Mesothelial cell of epicardium (in vitro differentiated cells): ENCODE results near the gene SLC28A1. TPM values are rescaled to one million over a fixed set of nuclear protein-coding genes. Genes with fewer than 3 reads are reported as not detected.
A peak's percentile ranks its signal among the peaks of the same experiment; 100 is the strongest.
"Not testable (repeated sequence)": the region's sequence is repeated elsewhere in the genome, so short reads cannot be mapped to it uniquely, and the experiment has no call there.

Experiments used
- DNase-seq, 2 experiments: peaks; one replicate each; pipeline ENCODE4 v3.0.0; 2021; ENCODE audit warnings: low spot score in 2 of 2; ENCODE audit not compliant: unreplicated experiment in 2 of 2
- H3K27ac Mint-ChIP-seq: 2 replicates; pipeline ENCODE4 v1.8.0; 2021; ENCODE audit warnings: mixed read lengths
- H3K27me3 Mint-ChIP-seq: 2 replicates; pipeline ENCODE4 v1.8.0; 2021; ENCODE audit warnings: low read depth, mixed read lengths
- H3K36me3 Mint-ChIP-seq: 2 replicates; pipeline ENCODE4 v1.8.0; 2021; ENCODE audit warnings: mixed read lengths
- H3K4me1 Mint-ChIP-seq: 2 replicates; pipeline ENCODE4 v1.8.0; 2021; ENCODE audit warnings: mixed read lengths
- H3K4me3 Mint-ChIP-seq: 2 replicates; pipeline ENCODE4 v1.8.0; 2021; ENCODE audit warnings: mild to moderate bottlenecking, moderate library complexity, mixed read lengths
- H3K9me3 Mint-ChIP-seq: 2 replicates; pipeline ENCODE4 v1.8.0; 2021; ENCODE audit warnings: mixed read lengths
- total RNA-seq: library from RNA; stranded (reverse); gene quantifications from 3 replicates; pipeline ENCODE4 v1.2.1, GENCODE V29; 2021
- TF ChIP-seq, protein P1 (sequence below): fragments of 200-600 bp; sonication (generic); IDR thresholded peaks from one replicate; pipeline ENCODE4 v1.5.0; 2021; ENCODE audit warnings: antibody characterized with exemption; ENCODE audit not compliant: unreplicated experiment

The SLC28A1 gene
- total RNA-seq, 1 donor from 2014 or later: 0.20 TPM

DNA sequence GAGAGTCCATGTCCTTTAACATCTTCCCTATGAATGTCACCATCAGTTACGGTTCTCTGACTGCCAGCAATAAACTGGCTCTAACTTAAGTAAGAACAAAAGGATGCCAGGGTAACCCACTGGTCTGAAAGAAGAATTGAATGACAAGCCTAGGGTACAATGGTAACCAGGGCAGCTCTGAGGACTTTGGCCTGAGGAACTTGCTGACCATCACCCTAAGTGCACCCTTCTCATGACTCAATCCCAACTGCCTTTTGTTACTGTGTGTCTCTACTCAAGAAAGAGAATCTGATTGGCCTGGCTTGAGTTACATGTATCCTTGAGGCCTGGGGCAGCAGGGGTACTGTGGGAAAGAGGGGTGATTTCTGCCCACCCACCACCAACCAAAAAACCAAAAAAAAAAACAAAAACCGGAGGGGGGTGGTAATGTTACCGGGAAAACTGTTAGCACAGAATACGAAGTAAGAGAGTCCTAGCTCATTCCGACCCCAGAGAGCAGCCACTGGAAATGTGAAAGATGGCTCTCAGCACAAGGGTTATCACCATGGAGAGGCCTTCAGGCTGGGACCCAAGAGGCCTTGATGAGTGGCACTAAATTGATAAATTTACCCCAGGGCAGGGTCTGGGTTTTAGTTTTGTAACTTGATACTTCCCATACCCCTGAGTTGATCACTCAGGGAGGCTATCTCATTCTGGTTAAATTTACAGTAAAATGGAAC, 9.3 kb upstream of the SLC28A1 start:
- H3K36me3 Mint-ChIP-seq: peaks cover 2% of the 10 kb centered on the region
- TF ChIP-seq, protein P1, sequence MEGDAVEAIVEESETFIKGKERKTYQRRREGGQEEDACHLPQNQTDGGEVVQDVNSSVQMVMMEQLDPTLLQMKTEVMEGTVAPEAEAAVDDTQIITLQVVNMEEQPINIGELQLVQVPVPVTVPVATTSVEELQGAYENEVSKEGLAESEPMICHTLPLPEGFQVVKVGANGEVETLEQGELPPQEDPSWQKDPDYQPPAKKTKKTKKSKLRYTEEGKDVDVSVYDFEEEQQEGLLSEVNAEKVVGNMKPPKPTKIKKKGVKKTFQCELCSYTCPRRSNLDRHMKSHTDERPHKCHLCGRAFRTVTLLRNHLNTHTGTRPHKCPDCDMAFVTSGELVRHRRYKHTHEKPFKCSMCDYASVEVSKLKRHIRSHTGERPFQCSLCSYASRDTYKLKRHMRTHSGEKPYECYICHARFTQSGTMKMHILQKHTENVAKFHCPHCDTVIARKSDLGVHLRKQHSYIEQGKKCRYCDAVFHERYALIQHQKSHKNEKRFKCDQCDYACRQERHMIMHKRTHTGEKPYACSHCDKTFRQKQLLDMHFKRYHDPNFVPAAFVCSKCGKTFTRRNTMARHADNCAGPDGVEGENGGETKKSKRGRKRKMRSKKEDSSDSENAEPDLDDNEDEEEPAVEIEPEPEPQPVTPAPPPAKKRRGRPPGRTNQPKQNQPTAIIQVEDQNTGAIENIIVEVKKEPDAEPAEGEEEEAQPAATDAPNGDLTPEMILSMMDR: no peak
- H3K9me3 Mint-ChIP-seq: no peaks in the 10 kb centered on the region
- H3K4me1 Mint-ChIP-seq: peaks cover 10% of the 10 kb centered on the region
- no peak overlapping the region for H3K4me3 Mint-ChIP-seq
- H3K27ac Mint-ChIP-seq: no peak overlapping the region
- no peak for DNase-seq
- H3K27me3 Mint-ChIP-seq: no peaks in the 10 kb centered on the region

GRCh38 chr15:84876269-84876668, 8.2 kb upstream of the SLC28A1 start:
- TF ChIP-seq, protein P1: no peak
- no peak for DNase-seq
- no peak overlapping the region for H3K27ac Mint-ChIP-seq
- no peak overlapping the region for H3K4me3 Mint-ChIP-seq
- H3K4me1 Mint-ChIP-seq: peaks cover 10% of the 10 kb centered on the region
- H3K9me3 Mint-ChIP-seq: no peaks in the 10 kb centered on the region
- H3K27me3 Mint-ChIP-seq: no peaks in the 10 kb centered on the region
- H3K36me3 Mint-ChIP-seq: no peaks in the 10 kb centered on the region

DNA sequence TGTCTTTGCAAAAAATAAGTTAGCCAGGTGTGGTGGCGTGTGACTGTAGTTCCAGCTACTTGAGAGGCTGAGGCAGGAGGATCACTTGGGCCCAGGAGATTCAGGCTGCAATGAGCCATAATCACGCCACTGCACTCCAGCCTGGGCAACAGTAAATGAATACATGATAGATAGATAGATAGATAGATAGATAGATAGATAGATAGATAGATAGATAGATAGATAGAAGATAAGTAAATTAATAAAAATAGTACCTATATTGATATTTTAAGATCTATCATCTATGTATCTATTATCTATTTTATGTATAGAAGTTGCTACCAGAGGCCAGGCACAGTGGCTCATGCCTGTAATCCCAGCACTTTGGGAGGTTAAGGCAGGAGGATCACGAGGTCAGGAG, 6.8 kb upstream of the SLC28A1 start:
- not testable (repeated sequence) for H3K36me3 Mint-ChIP-seq, H3K4me1 Mint-ChIP-seq, H3K9me3 Mint-ChIP-seq, H3K27ac Mint-ChIP-seq, DNase-seq, H3K4me3 Mint-ChIP-seq, H3K27me3 Mint-ChIP-seq

DNA sequence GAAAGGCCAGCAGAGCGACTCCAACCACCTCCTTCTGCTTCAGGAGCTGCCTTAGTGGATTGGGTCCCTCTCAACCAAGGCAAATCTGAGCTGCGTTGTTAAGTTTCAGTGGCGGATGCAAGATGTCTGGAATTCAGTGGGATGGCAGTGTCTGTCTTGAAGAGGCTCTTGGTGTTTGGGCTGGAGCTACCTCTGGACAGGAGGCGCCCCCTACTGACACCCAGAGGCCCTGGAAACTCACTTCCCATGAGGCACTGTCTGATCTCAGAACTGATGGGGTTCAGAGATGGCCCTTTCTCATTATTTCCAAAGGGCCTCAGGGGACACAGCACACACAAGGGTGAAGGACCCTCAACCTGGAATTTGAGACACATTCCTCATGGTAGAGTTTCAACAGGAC, 6.0 kb upstream of the SLC28A1 start:
- TF ChIP-seq, protein P1: peak; percentile 35
- no peak overlapping the region for H3K4me3 Mint-ChIP-seq
- H3K27ac Mint-ChIP-seq: peak overlapping the region; percentile 47
- DNase-seq: peak in 1 of 2 experiments; percentile 51
- H3K4me1 Mint-ChIP-seq: peaks cover 10% of the 10 kb centered on the region
- no peaks in the 10 kb centered on the region for H3K27me3 Mint-ChIP-seq
- H3K9me3 Mint-ChIP-seq: no peaks in the 10 kb centered on the region
- H3K36me3 Mint-ChIP-seq: no peaks in the 10 kb centered on the region

DNA sequence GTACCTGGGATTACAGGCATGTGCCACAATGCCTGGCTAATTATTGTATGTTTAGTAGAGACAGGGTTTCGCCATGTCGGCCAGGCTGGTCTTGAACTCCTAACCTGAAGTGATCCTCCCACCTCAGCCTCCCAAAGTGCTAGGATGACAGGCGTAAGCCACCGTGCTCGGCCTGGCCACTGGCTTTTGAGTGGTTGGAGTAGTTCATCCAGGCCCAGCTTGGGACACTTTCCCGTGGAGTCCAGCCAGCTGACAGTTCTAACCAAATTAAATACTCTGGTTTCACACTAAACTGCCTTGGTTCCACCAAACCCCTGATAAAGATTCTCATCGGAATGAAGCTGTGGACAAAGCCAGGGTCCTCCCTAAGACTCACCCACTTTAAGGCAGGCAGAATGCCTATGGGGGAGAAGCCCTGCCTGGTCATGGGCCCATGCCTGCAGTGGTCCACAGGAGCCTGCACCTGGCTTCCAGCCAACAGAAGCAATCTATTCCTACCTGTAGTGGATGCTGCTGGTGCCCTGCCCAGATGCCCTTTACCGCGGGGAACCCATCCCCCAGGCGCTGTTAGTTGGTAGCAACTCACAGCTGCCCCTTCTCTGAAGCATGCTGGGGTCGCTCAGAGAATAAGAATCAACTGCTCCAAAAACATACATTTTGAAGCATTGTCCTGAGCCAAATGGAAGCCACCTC, 5.2 kb upstream of the SLC28A1 start:
- H3K4me3 Mint-ChIP-seq: no peak overlapping the region

DNA sequence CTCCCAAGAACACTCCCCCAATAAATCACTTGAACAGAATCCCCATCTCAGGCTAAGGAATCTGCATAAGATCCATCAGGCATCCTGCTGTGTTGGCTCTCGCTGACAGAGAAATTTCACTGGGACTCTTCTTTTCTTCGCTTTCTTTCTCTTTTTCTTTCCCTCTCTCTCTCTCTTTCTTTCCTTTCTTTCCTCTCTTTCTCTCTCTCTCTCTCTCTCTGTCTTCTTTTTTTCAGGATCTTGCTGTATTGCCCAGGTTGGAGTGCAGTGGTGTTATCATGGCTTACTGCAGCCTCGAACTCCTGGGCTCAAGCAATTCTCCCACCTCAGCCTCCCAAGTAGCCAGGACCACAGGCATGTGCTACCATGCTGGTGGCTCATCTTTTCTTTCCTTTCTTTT, 4.5 kb upstream of the SLC28A1 start:
- no peak overlapping the region for H3K27ac Mint-ChIP-seq
- H3K4me3 Mint-ChIP-seq: no peak overlapping the region
- TF ChIP-seq, protein P1: no peak
- no peaks in the 10 kb centered on the region for H3K27me3 Mint-ChIP-seq
- no peaks in the 10 kb centered on the region for H3K36me3 Mint-ChIP-seq
- no peak for DNase-seq
- H3K4me1 Mint-ChIP-seq: peaks cover 9% of the 10 kb centered on the region
- H3K9me3 Mint-ChIP-seq: no peaks in the 10 kb centered on the region

More for the DNA sequence above, 5.2 kb upstream of the SLC28A1 start:
- Mint-ChIP-seq H3K4me1 (peaks cover 9% of the 10 kb centered on the region), H3K27ac (no peak overlapping the region), H3K36me3 (no peaks in the 10 kb centered on the region), H3K27me3 (no peaks in the 10 kb centered on the region), H3K9me3 (no peaks in the 10 kb centered on the region)
- DNase-seq: no peak
- TF ChIP-seq, protein P1: no peak
